ENCODE measurements around the gene ASCC3.

ASCC3 gene

DNA sequence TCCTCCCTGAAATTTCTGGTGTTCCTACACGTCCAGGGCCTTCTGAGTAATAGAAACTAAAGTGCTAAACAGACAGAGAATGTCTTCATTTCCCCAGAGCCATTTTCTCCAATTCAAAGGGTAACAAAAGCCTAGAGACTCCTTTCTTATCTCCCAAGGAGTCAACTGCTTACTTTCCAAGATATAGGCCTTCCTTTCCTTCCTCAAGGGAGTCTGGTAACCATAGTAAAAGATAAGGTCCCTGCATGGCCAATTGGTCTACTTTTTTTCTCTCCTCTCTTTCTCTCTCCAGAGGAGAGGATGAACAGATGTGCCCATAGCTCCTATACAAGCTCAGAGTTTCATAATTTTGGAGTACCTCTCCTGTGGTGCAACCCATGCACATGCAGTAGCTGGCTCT lies 185.7 kb downstream of the ASCC3 start:
- Histone ChIP-seq H3K27ac (ENCODE audit: low read length) (no peak overlapping the region), H3K27me3 (ENCODE audit: control insufficient read depth in 1 of 2, insufficient read depth in 2 of 2, low read length in 2 of 2) (no peaks in the 10 kb centered on the region), H3K9ac (ENCODE audit: low read length in 2 of 2) (no peak overlapping the region), H3K4me1 (ENCODE audit: control insufficient read depth, insufficient read depth, low read length) (no peaks in the 10 kb centered on the region), H3K9me3 (ENCODE audit: control insufficient read depth in 2 of 2, low read length in 2 of 2) (no peaks in the 10 kb centered on the region), H3K36me3 (ENCODE audit: control insufficient read depth in 2 of 2, insufficient read depth in 2 of 2, low read length in 2 of 2) (no peaks in the 10 kb centered on the region), H3K4me3 (ENCODE audit: low read length in 2 of 2) (no peak overlapping the region)

DNA sequence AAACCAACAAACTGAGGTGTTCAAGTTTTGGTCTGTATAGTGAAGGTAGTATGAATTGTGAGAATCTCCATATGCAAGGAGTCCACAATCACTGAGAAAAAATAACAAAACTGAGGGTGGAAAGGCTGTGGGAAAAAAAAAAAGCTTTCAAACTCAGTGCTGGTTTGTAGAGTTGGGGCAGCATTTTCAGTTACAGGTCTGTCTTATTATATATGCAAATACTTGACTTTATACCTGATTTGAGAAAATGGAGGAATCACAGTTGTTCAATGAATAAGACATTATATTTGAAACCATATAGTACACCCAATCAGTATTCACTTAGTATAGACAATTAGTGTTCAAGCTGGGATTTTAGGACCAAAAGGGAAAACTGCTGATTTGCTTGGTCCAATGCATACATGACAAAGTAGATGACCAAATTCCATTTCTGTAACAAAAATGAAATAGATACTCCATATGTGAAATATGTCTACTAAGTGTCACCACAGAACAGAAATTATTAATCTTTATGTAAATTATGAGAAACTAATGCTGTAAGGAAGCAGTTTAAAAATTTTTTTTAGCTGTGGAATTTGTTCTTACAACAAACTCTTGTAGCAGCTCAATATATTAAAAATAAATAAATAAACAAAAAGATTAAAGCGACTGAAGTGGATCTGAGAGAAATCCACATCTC lies 187.7 kb downstream of the ASCC3 start:
- H3K27ac ChIP-seq (ENCODE audit: low read length) = no peak overlapping the region
- H3K4me1 ChIP-seq (ENCODE audit: control insufficient read depth, insufficient read depth, low read length) = no peaks in the 10 kb centered on the region
- H3K36me3 ChIP-seq (ENCODE audit: control insufficient read depth in 2 of 2, insufficient read depth in 2 of 2, low read length in 2 of 2) = no peaks in the 10 kb centered on the region
- no peak overlapping the region for H3K4me3 ChIP-seq (ENCODE audit: low read length in 2 of 2)
- no peaks in the 10 kb centered on the region for H3K27me3 ChIP-seq (ENCODE audit: control insufficient read depth in 1 of 2, insufficient read depth in 2 of 2, low read length in 2 of 2)
- H3K9me3 ChIP-seq (ENCODE audit: control insufficient read depth in 2 of 2, low read length in 2 of 2) = no peaks in the 10 kb centered on the region
- no peak overlapping the region for H3K9ac ChIP-seq (ENCODE audit: low read length in 2 of 2)

DNA sequence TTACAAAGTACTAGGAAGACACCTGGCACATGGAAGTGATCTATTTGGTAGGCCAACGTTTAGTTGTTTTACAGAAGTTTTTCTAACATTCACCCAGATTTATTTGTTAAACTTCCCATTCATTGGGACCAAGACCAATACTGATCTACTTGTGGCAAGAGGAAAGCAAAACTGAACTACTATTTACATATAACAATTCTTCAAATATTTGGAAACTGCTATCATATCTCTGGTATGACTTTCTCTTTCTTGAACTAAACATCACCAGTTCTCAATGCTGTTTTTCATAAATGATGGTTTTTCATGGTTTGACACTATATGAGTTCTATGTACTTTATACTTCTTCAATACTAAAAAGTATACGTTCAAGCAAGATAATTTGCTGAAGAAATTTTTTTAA lies 189.2 kb downstream of the ASCC3 start:
- Histone ChIP-seq H3K27me3 (ENCODE audit: control insufficient read depth in 1 of 2, insufficient read depth in 2 of 2, low read length in 2 of 2) (no peaks in the 10 kb centered on the region), H3K27ac (ENCODE audit: low read length) (no peak overlapping the region), H3K36me3 (ENCODE audit: control insufficient read depth in 2 of 2, insufficient read depth in 2 of 2, low read length in 2 of 2) (no peaks in the 10 kb centered on the region), H3K4me3 (ENCODE audit: low read length in 2 of 2) (no peak overlapping the region), H3K4me1 (ENCODE audit: control insufficient read depth, insufficient read depth, low read length) (no peaks in the 10 kb centered on the region), H3K9ac (ENCODE audit: low read length in 2 of 2) (no peak overlapping the region), H3K9me3 (ENCODE audit: control insufficient read depth in 2 of 2, low read length in 2 of 2) (no peaks in the 10 kb centered on the region)

DNA sequence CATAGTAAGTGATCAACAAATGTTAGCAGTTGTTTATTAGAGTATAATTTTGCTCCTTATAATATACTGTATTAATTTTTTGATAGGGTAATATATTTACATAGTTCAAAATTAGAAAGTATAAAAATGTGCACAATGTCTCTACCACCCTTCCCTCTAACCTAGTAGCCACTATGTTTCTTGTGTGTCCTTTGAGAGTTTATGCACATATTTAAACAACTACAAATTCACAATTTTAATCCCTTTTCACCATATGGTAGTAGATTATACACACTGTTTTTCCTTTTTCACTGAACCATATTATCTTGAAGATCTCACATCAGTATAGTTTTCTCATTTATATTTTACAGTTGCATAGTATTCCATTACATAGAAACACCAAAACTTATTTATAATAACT lies 194.9 kb downstream of the ASCC3 start:
- Histone ChIP-seq H3K27me3 (ENCODE audit: control insufficient read depth in 1 of 2, insufficient read depth in 2 of 2, low read length in 2 of 2) (no peaks in the 10 kb centered on the region), H3K36me3 (ENCODE audit: control insufficient read depth in 2 of 2, insufficient read depth in 2 of 2, low read length in 2 of 2) (no peaks in the 10 kb centered on the region)

DNA sequence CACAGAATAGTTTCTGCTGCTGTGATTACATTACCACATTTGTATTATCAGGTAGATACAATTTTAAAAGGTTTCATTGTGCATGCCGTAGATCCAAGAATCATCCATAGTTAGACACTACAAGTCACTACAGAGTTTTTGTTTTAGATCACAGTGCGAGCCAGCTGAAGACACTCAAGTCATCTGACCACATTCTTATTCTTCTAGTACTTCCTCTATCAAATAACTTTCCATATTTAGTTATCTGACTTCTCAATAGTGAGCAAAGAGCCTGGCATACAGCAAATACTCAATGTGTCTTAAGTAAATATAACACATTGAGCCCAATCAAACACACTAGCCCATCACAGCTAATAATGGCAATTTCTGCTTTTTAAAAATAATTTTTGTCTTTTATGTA lies 195.4 kb downstream of the ASCC3 start:
- no peak overlapping the region for H3K27ac ChIP-seq (ENCODE audit: low read length)
- no peaks in the 10 kb centered on the region for H3K9me3 ChIP-seq (ENCODE audit: control insufficient read depth in 2 of 2, low read length in 2 of 2)
- no peaks in the 10 kb centered on the region for H3K27me3 ChIP-seq (ENCODE audit: control insufficient read depth in 1 of 2, insufficient read depth in 2 of 2, low read length in 2 of 2)
- no peak overlapping the region for H3K4me3 ChIP-seq (ENCODE audit: low read length in 2 of 2)
- H3K36me3 ChIP-seq (ENCODE audit: control insufficient read depth in 2 of 2, insufficient read depth in 2 of 2, low read length in 2 of 2) = no peaks in the 10 kb centered on the region
- H3K4me1 ChIP-seq (ENCODE audit: control insufficient read depth, insufficient read depth, low read length) = no peaks in the 10 kb centered on the region
- no peak overlapping the region for H3K9ac ChIP-seq (ENCODE audit: low read length in 2 of 2)

More for the DNA sequence above, 194.9 kb downstream of the ASCC3 start:
- Histone ChIP-seq H3K9me3 (ENCODE audit: control insufficient read depth in 2 of 2, low read length in 2 of 2) (no peaks in the 10 kb centered on the region), H3K27ac (ENCODE audit: low read length) (no peak overlapping the region), H3K9ac (ENCODE audit: low read length in 2 of 2) (no peak overlapping the region), H3K4me3 (ENCODE audit: low read length in 2 of 2) (no peak overlapping the region), H3K4me1 (ENCODE audit: control insufficient read depth, insufficient read depth, low read length) (no peaks in the 10 kb centered on the region)

DNA sequence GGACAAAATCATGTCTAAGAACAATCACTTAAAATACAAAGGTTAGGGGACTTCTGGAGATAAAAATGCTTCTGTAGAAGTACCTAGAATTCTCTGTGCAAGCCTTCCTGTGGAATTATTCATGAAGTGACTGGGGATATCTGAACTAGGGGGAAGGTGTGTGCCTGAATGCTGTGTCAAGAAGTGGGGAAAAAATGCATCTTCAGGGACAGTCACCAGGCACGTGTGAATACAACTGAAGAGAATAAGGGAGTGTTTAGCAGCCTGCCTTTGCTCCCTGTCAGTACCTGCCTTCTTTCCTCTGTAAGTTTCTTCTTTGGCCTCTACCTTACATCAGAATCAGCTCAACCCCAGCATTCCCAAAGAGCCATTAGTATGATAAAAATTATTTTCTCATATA lies 201.0 kb downstream of the ASCC3 start:
- Histone ChIP-seq H3K36me3 (ENCODE audit: control insufficient read depth in 2 of 2, insufficient read depth in 2 of 2, low read length in 2 of 2) (no peaks in the 10 kb centered on the region), H3K4me3 (ENCODE audit: low read length in 2 of 2) (no peak overlapping the region), H3K9ac (ENCODE audit: low read length in 2 of 2) (no peak overlapping the region), H3K27me3 (ENCODE audit: control insufficient read depth in 1 of 2, insufficient read depth in 2 of 2, low read length in 2 of 2) (no peaks in the 10 kb centered on the region), H3K4me1 (ENCODE audit: control insufficient read depth, insufficient read depth, low read length) (no peaks in the 10 kb centered on the region), H3K27ac (ENCODE audit: low read length) (no peak overlapping the region), H3K9me3 (ENCODE audit: control insufficient read depth in 2 of 2, low read length in 2 of 2) (no peaks in the 10 kb centered on the region)

DNA sequence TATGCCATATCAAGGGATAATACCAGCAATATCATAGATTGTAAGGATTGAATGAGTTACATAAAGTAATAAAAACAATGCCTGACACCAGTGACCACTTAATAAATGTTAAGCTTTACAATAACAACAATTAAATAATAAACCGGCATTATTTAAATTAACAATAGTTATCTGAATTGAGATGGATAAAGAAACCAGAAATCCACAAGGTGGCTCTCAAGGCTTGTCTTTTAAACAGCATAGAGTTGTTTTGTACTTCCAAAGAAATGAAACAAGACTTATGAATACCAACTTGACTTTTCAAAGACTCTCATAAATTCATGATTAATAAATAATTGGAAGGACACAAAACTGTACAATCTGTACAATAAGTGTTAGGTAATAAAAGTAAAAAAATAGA lies 203.1 kb downstream of the ASCC3 start:
- H3K36me3 ChIP-seq (ENCODE audit: control insufficient read depth in 2 of 2, insufficient read depth in 2 of 2, low read length in 2 of 2) = no peaks in the 10 kb centered on the region
- H3K4me1 ChIP-seq (ENCODE audit: control insufficient read depth, insufficient read depth, low read length) = no peaks in the 10 kb centered on the region
- H3K4me3 ChIP-seq (ENCODE audit: low read length in 2 of 2) = no peak overlapping the region
- H3K27me3 ChIP-seq (ENCODE audit: control insufficient read depth in 1 of 2, insufficient read depth in 2 of 2, low read length in 2 of 2) = no peaks in the 10 kb centered on the region
- H3K9me3 ChIP-seq (ENCODE audit: control insufficient read depth in 2 of 2, low read length in 2 of 2) = no peaks in the 10 kb centered on the region
- H3K27ac ChIP-seq (ENCODE audit: low read length) = no peak overlapping the region
- no peak overlapping the region for H3K9ac ChIP-seq (ENCODE audit: low read length in 2 of 2)

DNA sequence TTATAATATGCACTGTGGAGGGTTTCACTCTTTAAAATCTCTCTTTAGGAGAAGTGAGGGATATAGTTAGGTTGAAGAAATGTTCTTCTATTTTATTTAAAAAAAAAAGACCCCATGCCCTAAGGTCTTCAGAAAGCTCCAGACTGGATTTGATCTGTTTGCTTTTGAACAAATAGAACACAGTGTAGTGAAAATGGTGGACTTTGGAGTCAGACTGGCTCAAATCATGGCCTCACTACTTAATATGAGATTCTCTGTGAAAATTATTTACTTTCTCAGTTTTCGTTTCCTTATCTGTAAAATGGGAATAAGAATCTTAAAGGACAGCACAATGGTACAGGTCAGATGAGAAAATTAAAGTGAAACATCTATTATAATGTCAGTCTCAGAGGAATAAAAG lies 203.9 kb downstream of the ASCC3 start:
- Histone ChIP-seq H3K27me3 (ENCODE audit: control insufficient read depth in 1 of 2, insufficient read depth in 2 of 2, low read length in 2 of 2) (no peaks in the 10 kb centered on the region), H3K9ac (ENCODE audit: low read length in 2 of 2) (no peak overlapping the region), H3K4me3 (ENCODE audit: low read length in 2 of 2) (no peak overlapping the region), H3K27ac (ENCODE audit: low read length) (no peak overlapping the region), H3K4me1 (ENCODE audit: control insufficient read depth, insufficient read depth, low read length) (no peaks in the 10 kb centered on the region), H3K36me3 (ENCODE audit: control insufficient read depth in 2 of 2, insufficient read depth in 2 of 2, low read length in 2 of 2) (no peaks in the 10 kb centered on the region), H3K9me3 (ENCODE audit: control insufficient read depth in 2 of 2, low read length in 2 of 2) (no peaks in the 10 kb centered on the region)

DNA sequence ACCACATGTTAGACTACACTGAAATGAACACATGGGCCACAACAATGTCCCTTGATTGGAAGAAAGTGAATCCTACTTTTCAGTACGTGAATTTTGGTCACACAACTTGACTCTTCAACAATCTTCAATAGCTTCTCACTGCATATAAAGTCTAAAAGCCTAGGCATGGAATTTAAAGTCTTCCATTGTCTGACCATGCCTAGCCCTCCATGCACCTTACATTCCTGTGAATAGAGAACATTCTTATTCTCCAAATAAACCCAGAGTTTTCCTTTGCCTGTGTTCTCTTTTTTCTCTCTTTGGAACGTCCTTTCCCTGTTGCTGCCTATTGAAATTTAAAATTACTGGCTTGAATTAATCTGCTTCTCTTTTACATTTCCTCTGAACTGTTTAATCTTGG lies 207.5 kb downstream of the ASCC3 start:
- Histone ChIP-seq H3K9me3 (ENCODE audit: control insufficient read depth in 2 of 2, low read length in 2 of 2) (no peaks in the 10 kb centered on the region), H3K4me3 (ENCODE audit: low read length in 2 of 2) (no peak overlapping the region), H3K27ac (ENCODE audit: low read length) (no peak overlapping the region), H3K27me3 (ENCODE audit: control insufficient read depth in 1 of 2, insufficient read depth in 2 of 2, low read length in 2 of 2) (no peaks in the 10 kb centered on the region), H3K9ac (ENCODE audit: low read length in 2 of 2) (no peak overlapping the region), H3K4me1 (ENCODE audit: control insufficient read depth, insufficient read depth, low read length) (no peaks in the 10 kb centered on the region), H3K36me3 (ENCODE audit: control insufficient read depth in 2 of 2, insufficient read depth in 2 of 2, low read length in 2 of 2) (no peaks in the 10 kb centered on the region)

DNA sequence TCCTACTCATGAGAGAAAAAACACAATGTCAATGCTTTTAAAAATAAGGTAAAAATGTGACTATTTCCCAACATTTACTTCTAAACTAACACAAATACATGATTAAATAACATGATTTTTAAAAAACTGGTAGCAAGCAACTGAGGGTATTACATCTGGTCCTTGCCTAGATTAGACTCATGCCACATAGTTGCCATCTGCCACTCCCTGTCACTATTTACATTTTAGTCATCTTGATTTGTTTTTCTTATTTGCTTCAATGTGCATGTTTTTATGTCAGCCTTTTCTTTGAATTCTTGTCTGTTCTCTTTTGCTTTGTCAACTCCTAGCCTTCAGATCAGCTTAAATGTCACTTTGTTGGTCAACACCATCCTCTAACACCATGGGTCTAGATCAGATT lies 209.4 kb downstream of the ASCC3 start:
- H3K27ac ChIP-seq (ENCODE audit: low read length) = no peak overlapping the region
- H3K4me1 ChIP-seq (ENCODE audit: control insufficient read depth, insufficient read depth, low read length) = no peaks in the 10 kb centered on the region
- H3K27me3 ChIP-seq (ENCODE audit: control insufficient read depth in 1 of 2, insufficient read depth in 2 of 2, low read length in 2 of 2) = no peaks in the 10 kb centered on the region

DNA sequence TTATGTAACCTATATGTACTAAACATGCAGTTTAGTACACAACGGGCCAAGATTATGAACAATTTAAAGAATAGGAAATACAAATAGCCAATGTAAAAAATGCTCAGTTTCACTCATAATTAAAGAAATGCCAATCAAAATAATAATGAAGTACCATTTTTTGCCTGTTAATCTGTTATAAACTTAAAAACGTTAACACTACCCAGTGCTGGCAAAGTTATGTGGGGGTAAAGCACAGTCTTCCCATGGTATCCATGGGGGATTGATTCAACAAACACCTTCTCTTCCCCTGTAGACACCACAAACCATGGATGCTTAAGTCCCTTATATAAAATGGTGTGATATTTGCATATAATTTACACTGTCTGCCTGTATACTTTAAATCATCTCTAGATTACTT lies 211.1 kb downstream of the ASCC3 start:
- H3K4me3 ChIP-seq (ENCODE audit: low read length in 2 of 2) = no peak overlapping the region
- H3K36me3 ChIP-seq (ENCODE audit: control insufficient read depth in 2 of 2, insufficient read depth in 2 of 2, low read length in 2 of 2) = no peaks in the 10 kb centered on the region
- H3K4me1 ChIP-seq (ENCODE audit: control insufficient read depth, insufficient read depth, low read length) = no peaks in the 10 kb centered on the region
- no peak overlapping the region for H3K27ac ChIP-seq (ENCODE audit: low read length)
- no peak overlapping the region for H3K9ac ChIP-seq (ENCODE audit: low read length in 2 of 2)
- H3K27me3 ChIP-seq (ENCODE audit: control insufficient read depth in 1 of 2, insufficient read depth in 2 of 2, low read length in 2 of 2) = no peaks in the 10 kb centered on the region
- H3K9me3 ChIP-seq (ENCODE audit: control insufficient read depth in 2 of 2, low read length in 2 of 2) = no peaks in the 10 kb centered on the region

More for the DNA sequence above, 209.4 kb downstream of the ASCC3 start:
- Histone ChIP-seq H3K9ac (ENCODE audit: low read length in 2 of 2) (no peak overlapping the region), H3K4me3 (ENCODE audit: low read length in 2 of 2) (no peak overlapping the region), H3K9me3 (ENCODE audit: control insufficient read depth in 2 of 2, low read length in 2 of 2) (no peaks in the 10 kb centered on the region), H3K36me3 (ENCODE audit: control insufficient read depth in 2 of 2, insufficient read depth in 2 of 2, low read length in 2 of 2) (no peaks in the 10 kb centered on the region)

Data from stomach smooth muscle (tissue), 2 donors.